H1 (cell line): ENCODE results near the gene HK2. TPM values are rescaled to one million over a fixed set of nuclear protein-coding genes. Genes with fewer than 3 reads are reported as not detected.

Experiments used
- CTCF ChIA-PET: fragments of 300-600 bp; sonication (Branson Sonifier 250); formaldehyde crosslinking; loops from one replicate; lab custom pipeline; 2021; ENCODE audit not compliant: partially characterized antibody; lab: Charles Lee
- POLR2A ChIA-PET: fragments of 300-600 bp; sonication (Branson Sonifier 250); formaldehyde crosslinking; loops from one replicate; lab custom pipeline; 2021; ENCODE audit warnings: inconsistent platforms; ENCODE audit not compliant: partially characterized antibody; lab: Charles Lee
- DNase-seq, 2 experiments: peaks; one replicate each; pipeline versions ENCODE4 v3.0.0 to v3.0.0-alpha.2; 2010 to 2022; ENCODE audit warnings: low spot score in 2 of 2, low read depth in 1 of 2, mixed read lengths in 1 of 2
- FAIRE-seq: peaks from 2 replicates; lab custom pipeline; 2011; peaks lifted over from hg19 to GRCh38; lab: Jason Lieb, UNC
- H2AFZ ChIP-seq: 2 replicates; pipeline ENCODE4 v1.8.1; 2012; ENCODE audit warnings: low read length, inconsistent platforms
- H2AK5ac ChIP-seq: 2 replicates; pipeline ENCODE4 v1.6.1; 2013; ENCODE audit warnings: low read depth, low read length
- H2BK120ac ChIP-seq: replicated peaks from 2 replicates; pipeline ENCODE3; 2013; ENCODE audit warnings: low read depth, low read length, inconsistent platforms
- H2BK12ac ChIP-seq: 2 replicates; pipeline ENCODE4 v1.6.1; 2013; ENCODE audit warnings: low read depth, low read length
- H2BK15ac ChIP-seq: 2 replicates; pipeline ENCODE4 v1.6.1; 2013; ENCODE audit warnings: low read length
- H2BK20ac ChIP-seq: 2 replicates; pipeline ENCODE4 v1.6.1; 2013; ENCODE audit warnings: low read length
- H2BK5ac ChIP-seq: 2 replicates; pipeline ENCODE4 v1.6.1; 2013; ENCODE audit warnings: low read depth, low read length
- H3K14ac ChIP-seq: 2 replicates; pipeline ENCODE4 v1.6.1; 2013; ENCODE audit warnings: inconsistent platforms; ENCODE audit not compliant: insufficient read length
- H3K18ac ChIP-seq: 2 replicates; pipeline ENCODE4 v1.6.1; 2013; ENCODE audit warnings: low read length; ENCODE audit errors: extremely low read depth
- H3K23ac ChIP-seq: 2 replicates; pipeline ENCODE4 v1.6.1; 2013; ENCODE audit warnings: inconsistent platforms; ENCODE audit not compliant: insufficient read length
- H3K23me2 ChIP-seq: 2 replicates; pipeline ENCODE4 v1.6.1; 2013; ENCODE audit warnings: low read depth, low read length
- H3K27ac ChIP-seq: 2 replicates; pipeline ENCODE4 v1.6.1; 2011; ENCODE audit warnings: low read depth, low read length, inconsistent platforms
- H3K27me3 ChIP-seq, 4 experiments: replicated peaks in 1 of 4; 1 replicate in 1 of 4; 2 replicates in 3 of 4; pipeline versions ENCODE4 v1.6.1 to v1.8.1; 2011 to 2013; ENCODE audit warnings: low read length in 3 of 4, mild to moderate bottlenecking in 3 of 4, inconsistent platforms in 2 of 4, mixed read lengths in 2 of 4, moderate library complexity in 1 of 4; ENCODE audit not compliant: control insufficient read depth in 3 of 4, insufficient read depth in 3 of 4; ENCODE audit errors: extremely low read depth in 1 of 4
- H3K36me3 ChIP-seq, 4 experiments: 2 replicates each; pipeline versions ENCODE4 v1.6.1 to v1.8.1; 2011 to 2013; ENCODE audit warnings: mild to moderate bottlenecking in 4 of 4, low read length in 3 of 4, moderate library complexity in 2 of 4, control low read depth in 1 of 4, inconsistent platforms in 1 of 4; ENCODE audit not compliant: insufficient read depth in 4 of 4, control insufficient read depth in 2 of 4
- H3K4ac ChIP-seq: replicated peaks from 2 replicates; pipeline ENCODE3; 2013; ENCODE audit warnings: low read length, low read depth, mixed read lengths, inconsistent platforms; ENCODE audit not compliant: insufficient read length
- H3K4me1 ChIP-seq, 4 experiments: replicated peaks in 1 of 4; 1 replicate in 1 of 4; 2 replicates in 3 of 4; pipeline versions ENCODE4 v1.6.1 to v1.8.1; 2011 to 2013; ENCODE audit warnings: low read length in 3 of 4, inconsistent platforms in 2 of 4, mixed read lengths in 1 of 4; ENCODE audit not compliant: insufficient read depth in 4 of 4, control insufficient read depth in 3 of 4
- H3K4me2 ChIP-seq, 2 experiments: 2 replicates each; pipeline versions ENCODE4 v1.6.1 to v1.8.1; 2011 to 2013; ENCODE audit warnings: low read depth in 2 of 2, low read length in 2 of 2, control low read depth in 1 of 2, inconsistent platforms in 1 of 2, mild to moderate bottlenecking in 1 of 2; ENCODE audit not compliant: insufficient read depth in 1 of 2
- H3K4me3 ChIP-seq, 4 experiments: fragments of 200-600, 300-600 bp in 1 of 4; sonication (generic), shearing (Covaris generic), sonication (Bioruptor Twin) in 1 of 4; 2 replicates each; pipeline versions ENCODE4 v1.5.1 to v1.8.1; 2011 to 2016; ENCODE audit warnings: low read length in 4 of 4, low read depth in 3 of 4, control low read depth in 2 of 4, inconsistent platforms in 2 of 4, mild to moderate bottlenecking in 2 of 4, mixed read lengths in 1 of 4, moderate library complexity in 1 of 4; ENCODE audit not compliant: insufficient read depth in 2 of 4; ENCODE audit errors: extremely low read depth in 1 of 4
- H3K56ac ChIP-seq: replicated peaks from 2 replicates; pipeline ENCODE3; 2013; ENCODE audit warnings: low read depth, mild to moderate bottlenecking, mixed read lengths, low read length, inconsistent platforms; ENCODE audit not compliant: insufficient read length
- H3K79me1 ChIP-seq: 2 replicates; pipeline ENCODE4 v1.6.1; 2013; ENCODE audit warnings: low read depth, low read length, control low read depth
- H3K79me2 ChIP-seq, 2 experiments: 2 replicates each; pipeline versions ENCODE4 v1.6.1 to v1.8.1; 2012 to 2013; ENCODE audit warnings: low read length in 2 of 2, mild to moderate bottlenecking in 2 of 2, inconsistent platforms in 1 of 2; ENCODE audit not compliant: insufficient read depth in 2 of 2, control insufficient read depth in 1 of 2
- H3K9ac ChIP-seq, 4 experiments: replicated peaks in 1 of 4; 1 replicate in 1 of 4; 2 replicates in 3 of 4; pipeline versions ENCODE4 v1.6.1 to v1.8.1; 2011 to 2013; ENCODE audit warnings: low read depth in 3 of 4, low read length in 3 of 4, control low read depth in 2 of 4, mild to moderate bottlenecking in 2 of 4, moderate library complexity in 2 of 4, inconsistent platforms in 1 of 4; ENCODE audit errors: extremely low read depth in 1 of 4
- H3K9me3 ChIP-seq, 2 experiments: 2 replicates each; pipeline versions ENCODE4 v1.6.1 to v1.8.1; 2012 to 2013; ENCODE audit warnings: mild to moderate bottlenecking in 2 of 2, moderate library complexity in 2 of 2, control low read depth in 1 of 2, inconsistent platforms in 1 of 2, low read depth in 1 of 2, low read length in 1 of 2, mixed read lengths in 1 of 2; ENCODE audit not compliant: insufficient read depth in 2 of 2
- H4K20me1 ChIP-seq, 2 experiments: replicated peaks in 1 of 2; 2 replicates each; pipeline versions ENCODE3 to v1.8.1; 2011 to 2013; ENCODE audit warnings: inconsistent platforms in 2 of 2, low read length in 2 of 2, mild to moderate bottlenecking in 1 of 2; ENCODE audit not compliant: insufficient read depth in 2 of 2, control insufficient read depth in 1 of 2
- H4K5ac ChIP-seq: 2 replicates; pipeline ENCODE4 v1.6.1; 2013; ENCODE audit warnings: low read length, low read depth, mixed read lengths, inconsistent platforms; ENCODE audit not compliant: insufficient read length
- H4K8ac ChIP-seq: 2 replicates; pipeline ENCODE4 v1.8.0; 2013; ENCODE audit warnings: mild to moderate bottlenecking, moderate library complexity, low read length, inconsistent platforms; ENCODE audit not compliant: insufficient read depth; ENCODE audit errors: extremely low read depth
- H4K91ac ChIP-seq: replicated peaks from 2 replicates; pipeline ENCODE3; 2013; ENCODE audit warnings: low read length, mixed read lengths, inconsistent platforms; ENCODE audit not compliant: insufficient read length
- TAF7 ChIP-seq: optimal IDR thresholded peaks from 2 replicates; pipeline ENCODE3; 2011; ENCODE audit warnings: low read depth, mild to moderate bottlenecking, inconsistent platforms, low read length, moderate library complexity, borderline replicate concordance
- polyA plus RNA-seq, 7 experiments: library from polyadenylated mRNA; depleted of rRNA in 3 of 7; stranded (reverse) in 5 of 7; unstranded in 2 of 7; fragments of >200 nt in 5 of 7; fragments of 200-250 nt in 2 of 7; gene quantifications; 1 replicate in 5 of 7; 2 replicates in 1 of 7; 4 replicates in 1 of 7; pipeline versions ENCODE4 v1.2.1 to v1.2.3, GENCODE V29; 2011 to 2013; ENCODE audit warnings: missing spikeins in 2 of 7, mixed read lengths in 2 of 7
- total RNA-seq: library from RNA; stranded (reverse); fragmentation: NEBNext Ultra II Directional; extraction: Animal tissue kit (Norgen Biotek cat#: 25700); gene quantifications from 2 replicates; pipeline ENCODE4 v1.2.1, GENCODE V29; 2021

The HK2 gene
- total and polyA plus RNA-seq, 2 of the 8 experiments (the other 6 are each of a cell fraction or from before 2014, with no cell fraction given), result 22.1 to 61.9 TPM

DNA sequence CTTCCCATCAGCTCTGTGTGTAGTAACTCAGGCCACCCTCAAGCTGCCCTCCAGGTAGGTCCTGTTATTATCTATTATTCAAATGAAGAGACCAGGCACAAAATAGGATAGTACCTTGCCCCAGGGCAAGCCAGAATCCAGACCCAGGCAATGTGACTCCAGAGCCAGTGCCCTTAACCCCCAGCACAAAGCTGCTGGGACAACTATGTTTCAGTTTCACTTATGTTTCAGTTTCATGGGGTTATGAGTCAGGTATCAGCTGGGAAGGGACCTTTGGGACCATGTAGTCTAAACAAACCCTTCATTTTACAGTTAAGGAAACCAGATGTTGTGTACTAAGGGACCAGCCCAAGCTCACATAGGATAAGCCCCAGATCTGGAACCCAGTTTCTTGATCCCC, 10.0 kb downstream of the HK2 start:
- no peak overlapping the region for H2BK120ac ChIP-seq
- no peak for TF ChIP-seq TAF7
- H3K23ac ChIP-seq, result no peak overlapping the region
- H2BK15ac ChIP-seq, result no peak overlapping the region
- H4K8ac ChIP-seq, result no peak overlapping the region
- no peak overlapping the region for H3K9ac ChIP-seq
- H4K20me1 ChIP-seq, result peaks cover 21 to 26% of the 10 kb centered on the region in 2 experiments
- no peak for FAIRE-seq
- peaks cover 15% of the 10 kb centered on the region for H3K79me1 ChIP-seq
- peaks cover 6 to 42% (median 23%) of the 10 kb centered on the region in 4 experiments for H3K4me1 ChIP-seq
- ChIA-PET POLR2A (interaction anchor here (4.0 kb wide), 1 partner anchor 9 kb away, joined by 29 read pairs; the partner anchor contains the start of gene HK2), CTCF (interaction anchor here (0.6 to 1.2 kb wide), 4 partner anchors 31 to 152 kb away, joined by 3 to 7 read pairs (median 4); no protein-coding TSS in a partner anchor)
- no peak overlapping the region for H3K4ac ChIP-seq
- H3K27ac ChIP-seq, result no peak overlapping the region
- H2BK12ac ChIP-seq, result no peak overlapping the region
- no peak overlapping the region; the same call in 1 of the 2 replicates for H2AK5ac ChIP-seq
- H3K56ac ChIP-seq, result no peak overlapping the region
- no peak overlapping the region; a peak in 1 of 4 replicates for H3K4me2 ChIP-seq
- H3K27me3 ChIP-seq, result no peaks in the 10 kb centered on the region
- peaks cover 44 to 96% of the 10 kb centered on the region in 2 experiments for H3K79me2 ChIP-seq
- H3K18ac ChIP-seq, result no peak overlapping the region
- H2BK5ac ChIP-seq, result no peak overlapping the region
- H4K91ac ChIP-seq, result no peak overlapping the region
- no peak overlapping the region for H3K14ac ChIP-seq
- DNase-seq, result no peak
- H3K4me3 ChIP-seq, result no peak overlapping the region
- no peak overlapping the region for H2AFZ ChIP-seq
- no peaks in the 10 kb centered on the region; a peak in 1 of 8 replicates for H3K36me3 ChIP-seq
- H4K5ac ChIP-seq, result no peak overlapping the region
- no peak overlapping the region for H2BK20ac ChIP-seq
- no peaks in the 10 kb centered on the region for H3K9me3 ChIP-seq
- H3K23me2 ChIP-seq, result no peaks in the 10 kb centered on the region
